ENCODE results near the gene ABCA6. TPM values are rescaled to one million over a fixed set of nuclear protein-coding genes. Genes with fewer than 3 reads are reported as not detected.

Gene ABCA6
- total and polyA plus RNA-seq, 10 of the 15 experiments (the other 5 are each of a cell fraction or from before 2014, with no cell fraction given): 6.8 to 36.9 (median 12.6) TPM

GRCh38 chr17:69159418-69159817 is 17.7 kb upstream of the ABCA6 start (continued):
- TF ChIP-seq POLR2AphosphoS2 (IDR thresholded peaks at IDR 0.05; ENCODE audit: low read depth, low read length) (no peak), RAD21 (IDR thresholded peaks at IDR 0.05; ENCODE audit: insufficient read depth, low read depth, low read length) (no peak), RUNX3 (IDR thresholded peaks at IDR 0.05; ENCODE audit: low read length) (no peak), KDM1A (IDR thresholded peaks at IDR 0.05; ENCODE audit: borderline replicate concordance) (no peak)

- in situ Hi-C loops (cut with MboI): no loop called here
- H2AFZ ChIP-seq (ENCODE audit: control insufficient read depth, low read depth, low read length): no peak overlapping the region
- TF ChIP-seq HCFC1 (IDR thresholded peaks at IDR 0.05; ENCODE audit: low read length): no peak
- TF ChIP-seq SREBF1 (IDR thresholded peaks at IDR 0.05; ENCODE audit: low read length): no peak
- TF ChIP-seq POU2F2 (IDR thresholded peaks at IDR 0.05; ENCODE audit: borderline replicate concordance, low read depth, low read length): no peak
- no peak for TF ChIP-seq HSF1 (IDR thresholded peaks at IDR 0.05; ENCODE audit: low read depth, low read length)
- no peak for TF ChIP-seq KLF5 (IDR thresholded peaks at IDR 0.05; ENCODE audit: partially characterized antibody)
- no peak for TF ChIP-seq ZNF207 (IDR thresholded peaks at IDR 0.05; ENCODE audit: borderline replicate concordance)
- TF ChIP-seq EED (IDR thresholded peaks at IDR 0.05; ENCODE audit: low read depth): no peak
- no peak for TF ChIP-seq DPF2 (IDR thresholded peaks at IDR 0.05)
- TF ChIP-seq IKZF2 (IDR thresholded peaks at IDR 0.05): no peak
- TF ChIP-seq MEF2A (IDR thresholded peaks at IDR 0.05; ENCODE audit: insufficient read depth, low read depth, low read length): no peak
- no peak for TF ChIP-seq ELK1 (IDR thresholded peaks at IDR 0.05; ENCODE audit: low read depth, low read length)
- DNase-seq (ENCODE audit: low read depth, low spot score) (no peak), FAIRE-seq (no peak), ATAC-seq (no peak)
- intact Hi-C loops (cut with micrococcal nuclease; ENCODE audit: unreplicated experiment): no loop called here
- no peak overlapping the region for H3K4me2 ChIP-seq (ENCODE audit: control insufficient read depth, insufficient read depth)
- no peaks in the 10 kb centered on the region for H3K36me3 ChIP-seq (ENCODE audit: control insufficient read depth in 2 of 2, insufficient read depth in 2 of 2, low read length in 1 of 2)
- ChIA-PET SMC1A (ENCODE audit: uncharacterized antibody, unreplicated experiment) (interaction anchor here (0.7 to 1.1 kb wide), 3 partner anchors 9 to 93 kb away, joined by 3 read pairs; no protein-coding TSS in a partner anchor), POLR2A (no interaction called here), RAD21 (ENCODE audit: unreplicated experiment) (no interaction called here), CTCF (interaction anchor here (1.4 kb wide), 1 partner anchor 14 kb away, joined by 7 read pairs; no protein-coding TSS in a partner anchor)
- no peaks in the 10 kb centered on the region for H3K27me3 ChIP-seq (replicated peaks in 1 of 2; ENCODE audit: control insufficient read depth in 2 of 2, insufficient read depth in 2 of 2, low read length in 1 of 2)
- WGBS (ENCODE audit: insufficient coverage, insufficient replicate concordance, low lambda C conversion rate, missing lambda C conversion rate): 31% methylated on average over 2 of the region's 2 CpGs
- no peak overlapping the region for H3K9ac ChIP-seq (ENCODE audit: control insufficient read depth, insufficient read depth, low read length)
- H3K9me3 ChIP-seq (replicated peaks; ENCODE audit: control insufficient read depth, insufficient read depth, low read length): no peaks in the 10 kb centered on the region
- BruUV-seq (replicated peaks): no TSS peak
- no peaks in the 10 kb centered on the region for H4K20me1 ChIP-seq (ENCODE audit: control insufficient read depth, insufficient read depth)
- no peaks in the 10 kb centered on the region for H3K79me2 ChIP-seq (ENCODE audit: control insufficient read depth, insufficient read depth, low read length)
- H3K4me3 ChIP-seq: no peak overlapping the region
- no peaks in the 10 kb centered on the region for H3K4me1 ChIP-seq (ENCODE audit: control insufficient read depth, insufficient read depth, low read length)
- no peak overlapping the region for H3K27ac ChIP-seq (ENCODE audit: control insufficient read depth, insufficient read depth)
Measured at GRCh38 chr17:69154267-69154666, 12.6 kb upstream of the ABCA6 start.
